AG04449 (cell line): ENCODE results near the gene CACNA2D3.

Experiments used
- CTCF ChIA-PET: fragments of 350-600 bp; formaldehyde crosslinking; extraction: SDS; loops from one replicate; lab custom pipeline; 2021; ENCODE audit warnings: antibody characterized with exemption; lab: Yijun Ruan, JAX
- POLR2A ChIA-PET: fragments of 400-600, 350-600 bp; formaldehyde crosslinking; extraction: SDS; loops from one replicate; lab custom pipeline; 2020; ENCODE audit warnings: antibody characterized with exemption, inconsistent platforms; lab: Yijun Ruan, JAX
- DNase-seq: peaks from one replicate; pipeline ENCODE4 v3.0.0-alpha.2; 2010; ENCODE audit warnings: low read depth, low spot score
- H3K4me3 ChIP-seq: 2 replicates; pipeline ENCODE4 v1.5.1; 2011; ENCODE audit warnings: low read depth, mild to moderate bottlenecking, control low read depth, low read length
- TF ChIP-seq, protein P1 (sequence below): IDR thresholded peaks from one replicate; pipeline ENCODE4 v1.5.1; 2011; ENCODE audit warnings: mild to moderate bottlenecking, moderate library complexity, low read length, control low read depth, inconsistent platforms; ENCODE audit not compliant: insufficient read depth; ENCODE audit errors: missing control alignments

Gene CACNA2D3

DNA sequence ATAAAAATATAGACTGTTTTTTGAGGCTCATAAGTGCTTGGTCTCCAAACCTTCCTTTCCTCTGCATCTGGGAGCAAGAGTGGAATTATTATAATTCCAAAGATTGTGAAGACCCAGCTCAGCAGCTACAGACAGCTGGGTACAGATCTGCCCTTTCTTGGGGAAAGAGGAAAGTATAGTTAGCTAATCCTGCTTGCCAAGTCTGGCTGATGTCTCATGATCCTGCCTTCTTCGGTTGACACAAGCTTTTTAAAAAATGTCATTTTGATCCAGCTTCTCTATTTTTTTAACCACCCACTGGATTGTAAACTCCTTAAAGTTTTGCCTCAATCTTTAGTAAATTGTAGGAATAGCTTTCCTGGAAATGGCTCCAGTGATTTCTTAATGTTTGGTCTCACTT lies 624.4 kb downstream of the CACNA2D3 start:
- DNase-seq, result peak; percentile 49
- POLR2A ChIA-PET, result no interaction called here
- CTCF ChIA-PET, result interaction anchor here (1.0 to 1.6 kb wide), 2 partner anchors 9 to 91 kb away, joined by 3 read pairs; no protein-coding TSS in a partner anchor
- no peak overlapping the region for H3K4me3 ChIP-seq
- TF ChIP-seq, protein P1, sequence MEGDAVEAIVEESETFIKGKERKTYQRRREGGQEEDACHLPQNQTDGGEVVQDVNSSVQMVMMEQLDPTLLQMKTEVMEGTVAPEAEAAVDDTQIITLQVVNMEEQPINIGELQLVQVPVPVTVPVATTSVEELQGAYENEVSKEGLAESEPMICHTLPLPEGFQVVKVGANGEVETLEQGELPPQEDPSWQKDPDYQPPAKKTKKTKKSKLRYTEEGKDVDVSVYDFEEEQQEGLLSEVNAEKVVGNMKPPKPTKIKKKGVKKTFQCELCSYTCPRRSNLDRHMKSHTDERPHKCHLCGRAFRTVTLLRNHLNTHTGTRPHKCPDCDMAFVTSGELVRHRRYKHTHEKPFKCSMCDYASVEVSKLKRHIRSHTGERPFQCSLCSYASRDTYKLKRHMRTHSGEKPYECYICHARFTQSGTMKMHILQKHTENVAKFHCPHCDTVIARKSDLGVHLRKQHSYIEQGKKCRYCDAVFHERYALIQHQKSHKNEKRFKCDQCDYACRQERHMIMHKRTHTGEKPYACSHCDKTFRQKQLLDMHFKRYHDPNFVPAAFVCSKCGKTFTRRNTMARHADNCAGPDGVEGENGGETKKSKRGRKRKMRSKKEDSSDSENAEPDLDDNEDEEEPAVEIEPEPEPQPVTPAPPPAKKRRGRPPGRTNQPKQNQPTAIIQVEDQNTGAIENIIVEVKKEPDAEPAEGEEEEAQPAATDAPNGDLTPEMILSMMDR, result no peak

DNA sequence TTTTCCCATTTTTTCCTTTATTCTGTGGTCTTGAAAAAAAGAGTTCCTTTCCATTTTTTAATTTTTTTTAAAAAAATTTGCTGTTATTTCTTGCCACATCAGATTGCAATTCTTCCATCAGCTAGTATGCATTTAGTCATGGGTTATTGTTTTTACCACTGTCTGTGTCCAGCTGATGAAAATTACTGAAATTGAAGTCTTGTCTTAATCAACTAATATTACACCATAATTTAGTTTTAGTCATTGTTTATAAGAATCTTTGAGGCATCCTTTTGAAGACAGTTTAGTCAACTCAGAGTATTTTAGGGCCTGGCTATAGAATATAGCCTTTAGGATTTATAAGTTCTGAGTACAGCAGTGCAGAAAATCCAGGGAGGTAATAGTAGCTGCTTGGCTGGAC lies 633.4 kb downstream of the CACNA2D3 start:
- POLR2A ChIA-PET, result no interaction called here
- no peak for DNase-seq
- CTCF ChIA-PET, result interaction anchor here (1.2 kb wide), 1 partner anchor 9 kb away, joined by 3 read pairs; no protein-coding TSS in a partner anchor
- no peak overlapping the region for H3K4me3 ChIP-seq
- TF ChIP-seq, protein P1, result no peak

DNA sequence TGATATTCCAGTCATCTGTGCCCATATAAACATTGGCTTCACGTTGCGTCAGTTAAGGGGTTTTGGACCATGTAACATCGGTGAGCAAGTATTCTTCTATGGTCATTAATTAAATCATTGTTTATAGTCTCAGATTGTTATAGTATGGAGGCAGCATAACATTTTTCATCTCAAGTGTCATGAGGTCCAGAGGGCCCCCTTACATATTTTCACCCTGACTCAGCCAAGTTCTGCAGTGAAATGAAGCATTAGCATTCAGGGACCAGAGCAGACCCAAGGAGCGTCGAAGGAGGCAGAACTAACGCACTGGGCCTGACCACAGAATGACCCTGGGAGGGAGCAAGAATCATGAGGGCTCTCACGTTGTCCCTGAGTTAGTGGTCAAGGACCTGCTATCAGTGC lies 634.0 kb downstream of the CACNA2D3 start:
- no peak overlapping the region for H3K4me3 ChIP-seq
- TF ChIP-seq, protein P1, result no peak
- DNase-seq, result peak; percentile 88
- ChIA-PET POLR2A (interaction anchor here (0.9 kb wide), 1 partner anchor 132 kb away, joined by 3 read pairs; no protein-coding TSS in a partner anchor), CTCF (interaction anchor here (2.3 kb wide), 1 partner anchor 328 kb away, joined by 8 read pairs; no protein-coding TSS in a partner anchor)

DNA sequence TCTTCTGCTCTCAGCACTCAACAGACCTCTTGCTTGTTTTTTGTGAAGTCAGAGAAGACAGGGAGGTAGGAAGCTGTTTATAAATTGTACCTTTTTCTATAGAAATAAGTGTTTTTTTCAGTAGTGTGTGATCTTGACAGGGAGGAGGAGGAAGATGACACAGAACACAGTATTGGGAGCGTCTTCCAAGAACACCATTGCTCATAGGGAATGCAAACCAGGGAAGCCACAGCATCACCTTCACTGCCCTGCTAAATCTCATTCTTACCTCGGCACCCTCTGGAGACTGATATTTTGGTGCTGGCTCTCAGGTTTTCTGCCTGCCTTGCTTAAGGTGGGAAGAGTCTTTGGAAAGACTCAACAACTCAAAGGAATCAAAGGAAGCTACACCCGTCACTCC lies 636.1 kb downstream of the CACNA2D3 start:
- POLR2A ChIA-PET, result interaction anchor here (0.6 kb wide), 1 partner anchor 708 kb away, joined by 3 read pairs; no protein-coding TSS in a partner anchor
- H3K4me3 ChIP-seq, result no peak overlapping the region
- CTCF ChIA-PET, result interaction anchor here (0.9 to 2.3 kb wide), 5 partner anchors 10 to 330 kb away, joined by 3 to 8 read pairs (median 3); no protein-coding TSS in a partner anchor
- DNase-seq, result no peak
- TF ChIP-seq, protein P1, result no peak

DNA sequence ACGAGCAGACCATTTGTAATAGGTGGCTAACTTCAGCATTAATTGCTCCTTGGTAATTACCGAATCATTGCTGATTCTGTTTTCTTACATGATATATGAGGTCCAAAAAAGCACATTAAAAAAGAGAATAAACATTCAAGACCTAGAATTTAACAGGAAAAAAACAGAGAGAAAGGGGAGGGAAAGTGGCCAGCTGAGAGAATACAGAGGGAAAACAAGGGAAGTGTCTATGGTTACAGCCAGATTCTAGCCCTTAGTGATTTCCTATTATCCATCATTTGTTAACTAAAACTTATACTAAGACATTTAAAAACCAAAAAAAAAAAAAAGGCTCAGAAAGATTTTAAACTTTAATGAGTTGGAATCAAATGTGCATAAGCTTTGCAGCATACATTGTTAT lies 636.8 kb downstream of the CACNA2D3 start:
- ChIA-PET CTCF (interaction anchor here (0.9 to 1.5 kb wide), 4 partner anchors 9 to 12 kb away, joined by 3 to 4 read pairs (median 4); no protein-coding TSS in a partner anchor), POLR2A (interaction anchor here (0.6 kb wide), 1 partner anchor 708 kb away, joined by 3 read pairs; no protein-coding TSS in a partner anchor)
- TF ChIP-seq, protein P1, result no peak
- DNase-seq, result no peak
- no peak overlapping the region for H3K4me3 ChIP-seq

DNA sequence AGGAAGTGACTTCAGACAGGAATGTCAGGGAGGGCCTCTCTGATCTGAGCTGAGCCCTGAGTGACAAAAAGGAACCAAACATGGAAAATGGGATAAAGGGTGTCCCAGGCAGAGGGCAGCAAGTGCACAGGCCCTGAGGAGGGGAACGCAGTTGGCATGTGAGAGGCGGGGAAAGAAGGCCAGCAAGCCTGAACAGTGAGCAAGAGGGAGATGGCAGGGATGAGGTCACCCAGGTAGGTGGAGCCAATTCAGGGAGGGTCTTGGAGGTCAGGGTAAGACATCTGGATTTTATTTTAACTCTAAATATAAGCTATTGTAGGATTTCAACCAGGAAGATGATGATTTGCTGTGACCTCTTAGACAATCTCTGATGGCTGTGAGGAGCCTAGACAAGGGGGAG lies 637.8 kb downstream of the CACNA2D3 start:
- no peak overlapping the region for H3K4me3 ChIP-seq
- no peak for DNase-seq
- TF ChIP-seq, protein P1, result no peak
- ChIA-PET POLR2A (no interaction called here), CTCF (no interaction called here)
